ENCODE results near the gene NTNG1.

Gene NTNG1

GRCh38 chr1:107523061-107523460 lies 382.2 kb downstream of the NTNG1 start:
- Histone ChIP-seq H3K4me3 (no peak overlapping the region), H3K4me1 (no peaks in the 10 kb centered on the region), H3K27me3 (no peaks in the 10 kb centered on the region), H3K36me3 (no peaks in the 10 kb centered on the region), H3K9me3 (no peaks in the 10 kb centered on the region), H3K27ac (no peak overlapping the region)
- no peak for DNase-seq
- TF ChIP-seq, protein P1, sequence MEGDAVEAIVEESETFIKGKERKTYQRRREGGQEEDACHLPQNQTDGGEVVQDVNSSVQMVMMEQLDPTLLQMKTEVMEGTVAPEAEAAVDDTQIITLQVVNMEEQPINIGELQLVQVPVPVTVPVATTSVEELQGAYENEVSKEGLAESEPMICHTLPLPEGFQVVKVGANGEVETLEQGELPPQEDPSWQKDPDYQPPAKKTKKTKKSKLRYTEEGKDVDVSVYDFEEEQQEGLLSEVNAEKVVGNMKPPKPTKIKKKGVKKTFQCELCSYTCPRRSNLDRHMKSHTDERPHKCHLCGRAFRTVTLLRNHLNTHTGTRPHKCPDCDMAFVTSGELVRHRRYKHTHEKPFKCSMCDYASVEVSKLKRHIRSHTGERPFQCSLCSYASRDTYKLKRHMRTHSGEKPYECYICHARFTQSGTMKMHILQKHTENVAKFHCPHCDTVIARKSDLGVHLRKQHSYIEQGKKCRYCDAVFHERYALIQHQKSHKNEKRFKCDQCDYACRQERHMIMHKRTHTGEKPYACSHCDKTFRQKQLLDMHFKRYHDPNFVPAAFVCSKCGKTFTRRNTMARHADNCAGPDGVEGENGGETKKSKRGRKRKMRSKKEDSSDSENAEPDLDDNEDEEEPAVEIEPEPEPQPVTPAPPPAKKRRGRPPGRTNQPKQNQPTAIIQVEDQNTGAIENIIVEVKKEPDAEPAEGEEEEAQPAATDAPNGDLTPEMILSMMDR (IDR thresholded peaks at IDR 0.05) = no peak
- intact Hi-C loops (cut with DNase I; ENCODE audit: low total_unique reads) = no loop called here

DNA sequence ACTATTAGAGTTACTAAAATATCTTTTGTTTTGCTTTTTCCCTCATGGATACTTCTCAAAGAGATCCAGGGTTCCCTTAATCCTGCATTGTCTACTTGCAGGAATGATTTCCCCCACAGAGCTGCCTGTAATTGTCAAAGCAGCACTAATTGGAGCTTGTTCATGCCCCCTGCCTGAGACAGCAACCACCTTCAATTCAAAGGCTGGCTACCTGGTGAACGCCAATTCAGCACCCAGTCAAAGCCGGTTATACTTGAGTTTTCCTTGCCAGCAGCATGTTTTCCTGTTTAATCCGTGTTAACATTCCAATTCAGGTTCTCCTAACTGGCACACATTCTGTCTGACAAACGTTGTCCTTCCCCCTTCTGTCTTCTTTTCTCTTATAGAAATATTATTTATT lies 382.9 kb downstream of the NTNG1 start:
- no peak overlapping the region for H3K4me3 ChIP-seq
- H3K27ac ChIP-seq = no peak overlapping the region
- H3K27me3 ChIP-seq = no peaks in the 10 kb centered on the region
- H3K36me3 ChIP-seq = no peaks in the 10 kb centered on the region
- no peaks in the 10 kb centered on the region for H3K9me3 ChIP-seq
- no peaks in the 10 kb centered on the region for H3K4me1 ChIP-seq
- TF ChIP-seq, protein P1 (IDR thresholded peaks at IDR 0.05) = no peak
- intact Hi-C loops (cut with DNase I; ENCODE audit: low total_unique reads) = no loop called here
- no peak for DNase-seq

- H3K27ac ChIP-seq = no peak overlapping the region
- H3K4me1 ChIP-seq = no peaks in the 10 kb centered on the region
- intact Hi-C loops (cut with DNase I; ENCODE audit: low total_unique reads) = no loop called here
- H3K4me3 ChIP-seq = no peak overlapping the region
- no peaks in the 10 kb centered on the region for H3K9me3 ChIP-seq
- H3K36me3 ChIP-seq = no peaks in the 10 kb centered on the region
- no peak for DNase-seq
- TF ChIP-seq, protein P1 (IDR thresholded peaks at IDR 0.05) = no peak
- no peaks in the 10 kb centered on the region for H3K27me3 ChIP-seq
Observed at GRCh38 chr1:107524301-107524700, 383.5 kb downstream of the NTNG1 start.

DNA sequence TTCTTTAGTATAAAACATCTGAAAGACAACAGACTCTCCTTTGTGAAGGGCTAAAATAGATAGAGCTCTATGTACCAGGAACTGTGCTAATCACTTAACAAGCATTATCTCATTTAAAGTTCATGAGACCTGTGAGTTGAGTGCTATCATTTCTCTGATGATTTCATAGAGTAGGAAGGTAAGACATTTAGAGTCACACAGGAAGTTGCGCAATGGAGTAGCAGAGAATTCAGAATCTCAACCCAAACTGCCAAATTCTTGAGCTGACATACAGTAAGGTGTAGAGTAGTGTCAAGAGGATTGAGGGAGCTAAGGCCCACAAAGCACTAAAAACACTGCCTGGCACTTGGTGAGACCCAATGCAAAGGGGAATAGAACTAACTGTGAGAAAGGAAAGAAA lies 384.3 kb downstream of the NTNG1 start:
- Histone ChIP-seq H3K4me1 (no peaks in the 10 kb centered on the region), H3K27me3 (no peaks in the 10 kb centered on the region), H3K9me3 (no peaks in the 10 kb centered on the region), H3K27ac (no peak overlapping the region), H3K36me3 (no peaks in the 10 kb centered on the region), H3K4me3 (no peak overlapping the region)
- intact Hi-C loops (cut with DNase I; ENCODE audit: low total_unique reads) = no loop called here
- TF ChIP-seq, protein P1 (IDR thresholded peaks at IDR 0.05) = no peak
- no peak for DNase-seq

DNA sequence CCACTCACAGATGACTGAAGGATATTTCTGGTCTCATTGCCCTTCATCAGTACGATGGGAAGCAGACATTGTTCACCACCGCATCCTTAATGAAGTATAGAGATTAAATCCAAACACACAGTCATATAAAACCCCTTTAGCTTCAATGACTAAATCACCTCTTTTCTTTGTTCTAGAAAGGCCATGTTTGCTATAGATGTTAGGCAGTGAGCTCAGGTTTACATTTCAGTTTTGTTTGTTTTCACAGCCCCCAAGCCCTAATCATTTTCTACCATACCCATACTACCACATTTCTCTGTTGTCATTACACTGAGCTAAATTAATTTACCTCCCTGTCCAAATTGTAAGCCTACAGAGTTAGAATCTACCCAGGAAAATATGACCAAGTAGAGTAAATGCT lies 385.1 kb downstream of the NTNG1 start:
- TF ChIP-seq, protein P1 (IDR thresholded peaks at IDR 0.05) = no peak
- no peaks in the 10 kb centered on the region for H3K9me3 ChIP-seq
- intact Hi-C loops (cut with DNase I; ENCODE audit: low total_unique reads) = no loop called here
- H3K27me3 ChIP-seq = no peaks in the 10 kb centered on the region
- no peak for DNase-seq
- no peak overlapping the region for H3K4me3 ChIP-seq
- H3K4me1 ChIP-seq = no peaks in the 10 kb centered on the region
- H3K36me3 ChIP-seq = no peaks in the 10 kb centered on the region
- no peak overlapping the region for H3K27ac ChIP-seq

DNA sequence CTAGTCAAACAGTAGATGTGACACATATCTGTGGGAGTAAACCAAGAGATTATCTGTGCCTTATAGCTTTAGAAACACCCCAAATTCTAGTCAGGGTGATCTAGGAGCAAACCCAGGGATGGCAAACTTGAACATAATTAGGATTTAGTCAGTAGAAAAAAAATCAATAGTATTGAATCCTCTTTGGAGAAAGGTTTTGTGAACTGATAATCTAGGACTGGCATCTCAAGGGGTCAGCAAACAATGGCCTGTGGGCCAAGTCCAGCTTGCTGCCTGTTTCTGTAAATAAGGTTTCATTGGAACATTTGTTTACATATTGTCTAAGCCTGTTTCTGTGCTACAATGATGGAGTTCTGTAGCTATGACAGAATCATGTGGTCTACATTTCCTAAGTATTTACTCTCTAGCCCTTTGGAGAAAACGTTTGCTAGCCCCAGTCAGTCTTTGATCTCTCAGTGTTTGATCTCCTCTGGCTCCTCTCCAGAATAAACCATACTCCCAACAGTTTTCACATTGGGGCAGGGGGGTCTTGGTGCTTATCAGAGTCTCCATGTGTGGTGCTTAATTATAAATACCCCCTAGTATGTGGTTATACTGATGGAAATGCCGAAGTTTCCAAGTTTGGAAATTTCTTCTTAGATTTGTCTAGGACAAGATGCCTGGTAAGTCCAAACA lies 385.8 kb downstream of the NTNG1 start:
- Histone ChIP-seq H3K9me3 (no peaks in the 10 kb centered on the region), H3K27me3 (no peaks in the 10 kb centered on the region), H3K36me3 (no peaks in the 10 kb centered on the region), H3K4me1 (no peaks in the 10 kb centered on the region), H3K27ac (no peak overlapping the region), H3K4me3 (no peak overlapping the region)
- DNase-seq = no peak
- intact Hi-C loops (cut with DNase I; ENCODE audit: low total_unique reads) = no loop called here
- TF ChIP-seq, protein P1 (IDR thresholded peaks at IDR 0.05) = no peak

All from tibial artery (tissue), 4 donors.